NT2/D1 (cell line): ENCODE data around the gene IDH3G.

ENCODE experiments used
- YY1 ChIP-seq: IDR thresholded peaks from 2 replicates; pipeline ENCODE4 v1.6.1; 2011; ENCODE audit not compliant: insufficient read length, insufficient read depth
- ZNF274 ChIP-seq: IDR thresholded peaks from 2 replicates; pipeline ENCODE4 v1.6.1; 2011; ENCODE audit warnings: mild to moderate bottlenecking, low read depth, low read length

DNA sequence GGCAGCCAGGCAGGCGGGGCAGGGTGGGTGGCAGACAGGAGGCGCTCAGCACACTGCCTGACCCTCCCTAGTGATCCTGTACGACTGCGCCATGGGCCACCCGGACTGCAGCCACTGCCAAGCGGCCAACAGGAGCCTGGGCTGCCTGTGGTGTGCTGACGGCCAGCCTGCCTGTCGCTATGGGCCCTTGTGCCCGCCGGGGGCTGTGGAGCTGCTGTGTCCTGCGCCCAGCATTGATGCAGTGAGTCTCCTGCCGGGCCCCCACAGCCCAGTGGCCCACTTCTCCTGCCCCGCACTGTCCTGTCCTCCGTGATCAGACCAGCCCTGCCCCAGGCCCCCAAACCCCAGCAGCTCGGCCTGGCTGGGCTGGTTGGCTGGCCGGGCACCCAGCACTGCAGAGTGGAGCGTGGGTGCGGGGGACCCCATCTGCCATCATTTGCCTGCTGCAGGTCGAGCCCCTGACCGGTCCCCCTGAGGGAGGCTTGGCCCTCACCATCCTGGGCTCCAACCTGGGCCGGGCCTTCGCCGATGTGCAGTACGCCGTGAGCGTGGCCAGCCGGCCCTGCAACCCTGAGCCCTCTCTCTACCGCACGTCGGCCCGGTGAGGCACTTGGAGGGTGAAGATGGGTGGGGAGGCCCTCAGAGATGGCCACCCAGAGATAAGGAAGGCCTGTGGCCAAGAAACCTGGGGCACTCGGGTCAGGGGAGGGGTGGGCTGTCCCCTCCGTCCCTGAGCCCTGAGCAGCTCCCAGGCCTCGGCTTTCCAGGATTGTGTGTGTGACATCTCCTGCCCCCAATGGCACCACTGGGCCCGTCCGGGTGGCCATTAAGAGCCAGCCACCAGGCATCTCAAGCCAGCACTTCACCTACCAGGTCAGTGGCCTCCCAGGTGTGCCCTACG is 22.5 kb downstream of the IDH3G start:
- no peak for TF ChIP-seq YY1
- TF ChIP-seq ZNF274, result no peak
